Trophoblast cell (in vitro differentiated cells and primary cell): ENCODE results near the gene KRTAP12-1.
A peak's percentile ranks its signal among the peaks of the same experiment; 100 is the strongest.

ENCODE experiments used
- DNase-seq, 2 donors: peaks; one replicate each; pipeline ENCODE4 v3.0.0-alpha.2; 2016
- H2AFZ ChIP-seq: 2 replicates; pipeline ENCODE4 v1.6.1; 2013; ENCODE audit warnings: low read length, moderate library complexity, mild to moderate bottlenecking; ENCODE audit not compliant: insufficient read depth, poor library complexity
- H2AK5ac ChIP-seq: 2 replicates; pipeline ENCODE4 v1.6.1; 2013; ENCODE audit warnings: mild to moderate bottlenecking, low read length
- H2BK120ac ChIP-seq: 2 replicates; pipeline ENCODE4 v1.6.1; 2013; ENCODE audit warnings: low read length, mild to moderate bottlenecking, moderate library complexity; ENCODE audit not compliant: insufficient read depth, poor library complexity
- H2BK12ac ChIP-seq: 2 replicates; pipeline ENCODE4 v1.6.1; 2013; ENCODE audit warnings: mild to moderate bottlenecking, low read length, moderate library complexity
- H2BK5ac ChIP-seq: 2 replicates; pipeline ENCODE4 v1.6.1; 2013; ENCODE audit warnings: low read length, low read depth, moderate library complexity, mild to moderate bottlenecking; ENCODE audit not compliant: poor library complexity
- H3K14ac ChIP-seq: 2 replicates; pipeline ENCODE4 v1.6.1; 2013; ENCODE audit warnings: mild to moderate bottlenecking, low read length
- H3K18ac ChIP-seq: 2 replicates; pipeline ENCODE4 v1.6.1; 2013; ENCODE audit warnings: mild to moderate bottlenecking, low read length
- H3K23ac ChIP-seq: 2 replicates; pipeline ENCODE4 v1.6.1; 2013; ENCODE audit warnings: low read length
- H3K27ac ChIP-seq: 2 replicates; pipeline ENCODE4 v1.5.1; 2013; ENCODE audit warnings: low read depth, mild to moderate bottlenecking, inconsistent platforms, low read length, moderate library complexity
- H3K27me3 ChIP-seq: 2 replicates; pipeline ENCODE4 v1.6.1; 2013; ENCODE audit warnings: inconsistent platforms, mild to moderate bottlenecking, low read length, moderate library complexity; ENCODE audit not compliant: insufficient read depth
- H3K36me3 ChIP-seq, 2 experiments: 1 replicate in 1 of 2; 2 replicates in 1 of 2; pipeline ENCODE4 v1.6.1; 2013; ENCODE audit warnings: low read length in 2 of 2, mild to moderate bottlenecking in 2 of 2, moderate library complexity in 1 of 2; ENCODE audit not compliant: insufficient read depth in 2 of 2, control insufficient read depth in 1 of 2
- H3K4ac ChIP-seq: 2 replicates; pipeline ENCODE4 v1.6.1; 2013; ENCODE audit warnings: low read depth, mild to moderate bottlenecking, low read length, moderate library complexity
- H3K4me1 ChIP-seq, 2 experiments: 1 replicate in 1 of 2; 2 replicates in 1 of 2; pipeline ENCODE4 v1.6.1; 2013; ENCODE audit warnings: low read length in 2 of 2, mild to moderate bottlenecking in 2 of 2, moderate library complexity in 1 of 2; ENCODE audit not compliant: insufficient read depth in 2 of 2, control insufficient read depth in 1 of 2
- H3K4me2 ChIP-seq: 2 replicates; pipeline ENCODE4 v1.6.1; 2013; ENCODE audit warnings: inconsistent platforms, mild to moderate bottlenecking, low read length, moderate library complexity
- H3K4me3 ChIP-seq: 2 replicates; pipeline ENCODE4 v1.5.1; 2013; ENCODE audit warnings: mild to moderate bottlenecking, low read depth, low read length, inconsistent platforms
- H3K79me1 ChIP-seq: one replicate; pipeline ENCODE4 v1.6.1; 2013; ENCODE audit warnings: low read length
- H3K79me2 ChIP-seq: 2 replicates; pipeline ENCODE4 v1.6.1; 2013; ENCODE audit warnings: low read length, mild to moderate bottlenecking; ENCODE audit not compliant: control insufficient read depth, insufficient read depth, poor library complexity
- H3K9ac ChIP-seq: 2 replicates; pipeline ENCODE4 v1.6.1; 2013; ENCODE audit warnings: mild to moderate bottlenecking, low read length
- H3K9me3 ChIP-seq: 2 replicates; pipeline ENCODE4 v1.6.1; 2013; ENCODE audit warnings: low read depth, mild to moderate bottlenecking, control low read depth, inconsistent platforms, low read length; ENCODE audit not compliant: insufficient read depth
- H4K12ac ChIP-seq: 2 replicates; pipeline ENCODE4 v1.6.1; 2013; ENCODE audit warnings: low read depth, mild to moderate bottlenecking, low read length, moderate library complexity
- H4K8ac ChIP-seq: 2 replicates; pipeline ENCODE4 v1.6.1; 2013; ENCODE audit warnings: low read depth, mild to moderate bottlenecking, low read length, moderate library complexity
- H4K91ac ChIP-seq: one replicate; pipeline ENCODE4 v1.6.1; 2013; ENCODE audit warnings: low read depth, mild to moderate bottlenecking, low read length, moderate library complexity
- WGBS: extraction: QIAGEN DNeasy Blood & Tissue Kit; methylation state at CpG from one replicate; pipeline ENCODE4 v1.1.7; 2013; ENCODE audit warnings: missing lambda C conversion rate; ENCODE audit not compliant: insufficient read length, insufficient coverage; ENCODE audit errors: extremely low coverage; 5-methylcytosine and 5-hydroxymethylcytosine counted together

Gene KRTAP12-1

DNA sequence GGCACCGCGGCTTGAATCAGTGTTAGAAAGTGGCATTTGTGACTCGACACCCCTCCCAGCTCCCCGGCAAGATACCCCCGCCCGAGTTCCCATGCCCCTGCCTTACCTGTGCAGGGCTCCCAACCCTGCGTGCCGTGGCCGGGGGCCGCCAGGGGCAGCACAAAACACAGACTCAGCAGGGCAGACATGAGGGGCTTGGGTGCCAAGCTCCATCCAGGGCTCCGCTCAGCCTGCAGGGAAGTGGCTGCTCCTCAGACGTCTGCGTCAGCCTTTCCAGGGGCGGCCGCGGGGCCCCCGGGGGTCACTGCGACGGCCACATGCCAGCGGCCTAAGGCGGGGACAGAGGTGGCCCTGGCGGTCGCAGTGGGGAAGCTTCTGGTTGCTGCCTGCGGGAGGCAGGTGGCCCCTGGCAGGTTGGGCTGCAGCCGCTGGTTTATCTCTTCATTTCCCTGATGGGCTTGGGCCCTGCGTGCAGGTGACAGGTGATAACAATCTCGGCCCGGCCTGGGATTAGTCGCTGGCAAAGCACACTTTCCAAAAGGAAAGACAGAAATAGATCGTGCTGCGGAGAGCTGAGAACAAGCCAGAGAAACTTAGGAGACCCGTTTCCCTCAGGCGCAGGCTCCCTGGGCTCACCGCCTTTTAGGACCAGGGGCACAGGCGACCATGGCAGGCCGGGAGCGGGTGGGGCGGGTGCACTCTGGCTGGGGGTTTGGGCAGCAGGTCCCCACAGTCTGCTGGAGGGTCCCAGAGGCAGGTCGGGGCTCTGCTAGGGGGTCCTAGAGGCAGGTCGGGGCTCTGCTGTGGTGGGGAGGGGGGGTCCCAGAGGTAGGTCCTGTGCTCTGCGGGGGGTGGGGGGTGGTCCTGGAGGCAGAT lies 29.6 kb upstream of the KRTAP12-1 start, which contains the start of gene TSPEAR:
TSS of gene TSPEAR (minus strand) at position 246 of the 876 bp plus-strand sequence. CDS start at position 188, 58 bp downstream.
- H4K91ac ChIP-seq = no peak within 1 kb of the TSS
- no peak within 1 kb of the TSS for H3K9ac ChIP-seq
- no peak within 1 kb of the TSS for H2BK12ac ChIP-seq
- peaks cover 65% of the 10 kb centered on the region for H3K27me3 ChIP-seq
- H3K4ac ChIP-seq = no peak within 1 kb of the TSS
- no peak within 1 kb of the TSS for H4K8ac ChIP-seq
- no peak within 1 kb of the TSS for H2AK5ac ChIP-seq
- no peak within 1 kb of the TSS for H3K4me2 ChIP-seq
- H3K14ac ChIP-seq = no peak within 1 kb of the TSS
- no peak within 1 kb of the TSS for H3K27ac ChIP-seq
- H3K79me2 ChIP-seq = no peaks in the 10 kb centered on the region
- no peak within 1 kb of the TSS for H2BK5ac ChIP-seq
- no CpG with 5 or more reads among the region's 41 CpGs for WGBS
- no peak within 1 kb of the TSS for H4K12ac ChIP-seq
- no peak within 1 kb of the TSS for H3K4me3 ChIP-seq
- no peak within 1 kb of the TSS for H2AFZ ChIP-seq
- no peak within 1 kb of the TSS for H3K18ac ChIP-seq
- peak in 1 of 2 donors; percentile 6 for DNase-seq
- H3K36me3 ChIP-seq = no peaks in the 10 kb centered on the region
- no peak within 1 kb of the TSS for H3K23ac ChIP-seq
- peaks cover 4% of the 10 kb centered on the region for H3K9me3 ChIP-seq
- H3K4me1 ChIP-seq = peaks cover 0 to 7% of the 10 kb centered on the region in 2 experiments
- no peak within 1 kb of the TSS for H2BK120ac ChIP-seq
- no peaks in the 10 kb centered on the region for H3K79me1 ChIP-seq

DNA sequence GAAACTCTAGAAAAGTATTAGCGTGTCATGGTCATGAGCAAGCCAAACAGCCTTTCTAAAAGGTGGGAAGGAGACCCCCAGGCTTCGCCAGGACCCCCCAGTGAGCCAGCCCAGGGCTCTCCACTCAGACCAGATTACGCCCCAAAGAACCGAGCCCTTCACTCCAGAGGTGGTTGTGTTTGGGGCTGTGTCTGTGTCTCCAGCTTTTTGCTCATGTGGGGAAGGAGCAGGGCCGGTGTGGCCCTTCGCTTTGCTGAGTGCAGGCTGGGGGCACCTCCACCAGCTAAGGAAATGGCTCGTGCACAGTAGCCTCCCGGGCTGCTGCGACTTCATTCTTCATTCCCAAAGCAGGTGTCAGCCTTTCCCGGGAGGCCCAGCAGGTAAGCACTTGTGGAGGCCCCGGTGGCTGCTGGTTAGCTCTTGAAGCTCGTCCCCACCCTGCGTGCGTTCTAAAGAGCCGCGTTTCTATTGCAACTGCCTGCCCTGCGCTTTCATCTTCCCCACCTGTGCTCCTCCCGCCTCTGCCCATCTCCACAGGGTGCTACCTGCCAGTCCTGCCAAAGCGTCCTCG lies 28.9 kb upstream of the KRTAP12-1 start:
- Histone ChIP-seq H3K79me2 (no peaks in the 10 kb centered on the region), H3K9me3 (peaks cover 10% of the 10 kb centered on the region), H3K4ac (no peak overlapping the region), H3K23ac (no peak overlapping the region), H2BK5ac (no peak overlapping the region), H3K27ac (no peak overlapping the region), H2BK12ac (no peak overlapping the region), H3K4me2 (no peak overlapping the region), H3K4me3 (no peak overlapping the region), H2AFZ (no peak overlapping the region), H3K27me3 (peaks cover 72% of the 10 kb centered on the region), H2AK5ac (no peak overlapping the region), H3K18ac (no peak overlapping the region), H3K4me1 (peaks cover 0 to 7% of the 10 kb centered on the region in 2 experiments), H4K8ac (no peak overlapping the region), H3K36me3 (no peaks in the 10 kb centered on the region), H4K91ac (no peak overlapping the region), H2BK120ac (no peak overlapping the region), H3K79me1 (no peaks in the 10 kb centered on the region), H3K9ac (no peak overlapping the region), H4K12ac (no peak overlapping the region), H3K14ac (no peak overlapping the region)
- no CpG with 5 or more reads among the region's 20 CpGs for WGBS
- DNase-seq = peak in 1 of 2 donors; percentile 6

DNA sequence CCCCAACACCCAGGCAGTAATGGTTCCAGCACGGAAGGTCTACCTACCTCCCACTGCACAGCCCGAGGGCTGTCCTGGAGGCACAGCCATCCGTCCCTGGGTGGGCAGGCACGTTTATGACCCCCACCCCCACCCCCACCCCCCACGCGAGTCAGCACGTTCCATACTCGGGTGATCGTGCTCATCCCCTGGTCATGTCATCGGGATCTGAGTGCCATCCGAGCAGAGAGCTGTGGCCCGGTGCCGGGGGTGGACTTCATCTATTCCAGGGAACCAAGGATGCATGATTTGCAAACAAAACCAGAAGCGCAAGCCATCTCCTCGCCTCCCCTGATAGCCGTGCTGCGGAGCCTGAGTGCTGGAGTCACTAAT lies 28.3 kb upstream of the KRTAP12-1 start:
- WGBS = no CpG with 5 or more reads among the region's 17 CpGs
- no peak overlapping the region for H3K4me2 ChIP-seq
- H3K4me3 ChIP-seq = no peak overlapping the region
- no peak overlapping the region for H2BK120ac ChIP-seq
- no peaks in the 10 kb centered on the region for H3K79me2 ChIP-seq
- no peak overlapping the region for H3K23ac ChIP-seq
- no peak overlapping the region for H3K9ac ChIP-seq
- H4K8ac ChIP-seq = no peak overlapping the region
- H3K4ac ChIP-seq = no peak overlapping the region
- H2BK5ac ChIP-seq = no peak overlapping the region
- peaks cover 72% of the 10 kb centered on the region for H3K27me3 ChIP-seq
- no peaks in the 10 kb centered on the region for H3K79me1 ChIP-seq
- no peak overlapping the region for H4K91ac ChIP-seq
- H3K18ac ChIP-seq = no peak overlapping the region
- no peak overlapping the region for H2AK5ac ChIP-seq
- H4K12ac ChIP-seq = no peak overlapping the region
- peaks cover 0 to 7% of the 10 kb centered on the region in 2 experiments for H3K4me1 ChIP-seq
- H2BK12ac ChIP-seq = no peak overlapping the region
- peaks cover 10% of the 10 kb centered on the region for H3K9me3 ChIP-seq
- no peak for DNase-seq
- H3K14ac ChIP-seq = no peak overlapping the region
- no peak overlapping the region for H2AFZ ChIP-seq
- H3K36me3 ChIP-seq = no peaks in the 10 kb centered on the region
- no peak overlapping the region for H3K27ac ChIP-seq

DNA sequence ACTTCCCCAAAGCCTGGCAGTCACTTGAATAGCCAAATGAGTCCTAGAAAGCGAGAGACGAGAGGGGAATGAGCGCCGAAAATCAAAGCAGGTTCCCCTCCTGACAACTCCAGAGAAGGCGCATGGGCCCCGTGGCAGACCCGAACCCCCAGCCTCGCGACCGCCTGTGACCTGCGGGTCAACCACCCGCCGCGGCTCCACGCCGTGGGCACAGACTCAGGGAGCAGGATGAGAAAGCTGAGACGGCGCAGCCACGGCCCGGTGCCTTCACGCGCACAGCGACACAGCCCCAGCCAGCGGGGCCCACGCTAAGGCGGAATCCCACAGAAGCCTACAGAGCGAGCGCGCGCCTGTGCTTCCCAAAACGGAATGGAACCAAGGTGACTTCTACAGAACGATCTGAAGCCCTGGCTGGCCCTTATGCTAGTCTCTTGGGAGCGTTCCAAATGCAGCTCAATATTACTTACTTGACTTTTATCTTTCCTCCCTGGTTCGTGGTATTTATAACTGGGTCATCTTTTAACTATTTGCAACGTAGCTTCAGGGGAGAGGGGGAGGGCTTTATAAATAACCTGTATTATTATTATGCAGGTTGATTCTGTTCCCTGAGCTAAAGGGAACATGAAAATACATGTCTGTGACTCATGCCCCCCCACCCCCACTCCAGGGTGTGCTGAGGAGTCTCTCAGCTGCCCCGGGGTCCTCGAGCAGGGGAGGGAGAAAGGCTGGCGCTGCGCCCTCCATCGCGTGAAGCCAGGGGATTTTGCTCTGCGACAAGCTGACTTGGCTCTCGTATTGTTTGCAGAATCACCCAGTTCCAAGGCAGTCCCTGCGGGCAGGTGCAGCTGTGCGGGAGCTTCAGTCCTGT lies 27.7 kb upstream of the KRTAP12-1 start:
- Histone ChIP-seq H4K8ac (no peak overlapping the region), H2BK12ac (no peak overlapping the region), H4K12ac (no peak overlapping the region), H3K9ac (no peak overlapping the region), H3K4me3 (no peak overlapping the region), H3K36me3 (no peaks in the 10 kb centered on the region), H3K18ac (no peak overlapping the region), H2BK120ac (no peak overlapping the region), H3K79me2 (no peaks in the 10 kb centered on the region), H3K79me1 (no peaks in the 10 kb centered on the region), H3K27me3 (peaks cover 74% of the 10 kb centered on the region), H3K4me1 (peaks cover 0 to 7% of the 10 kb centered on the region in 2 experiments), H3K27ac (no peak overlapping the region), H3K14ac (no peak overlapping the region), H2BK5ac (no peak overlapping the region), H3K4ac (no peak overlapping the region), H2AFZ (no peak overlapping the region), H3K23ac (no peak overlapping the region), H2AK5ac (no peak overlapping the region), H3K9me3 (peaks cover 12% of the 10 kb centered on the region), H3K4me2 (no peak overlapping the region), H4K91ac (no peak overlapping the region)
- no CpG with 5 or more reads among the region's 45 CpGs for WGBS
- DNase-seq = no peak
